ENCODE measurements around the gene TAS2R7.
"Not testable (repeated sequence)": the region's sequence is repeated elsewhere in the genome, so short reads cannot be mapped to it uniquely, and the experiment has no call there.

TAS2R7 gene

GRCh38 chr12:10802587-10802986 lies at the start of gene TAS2R7:
Gene TAS2R7, minus strand, starts transcription at chr12:10802627. Its CDS starts 57 bp downstream, at chr12:10802570.
- DNase-seq: peak; percentile 39 to 78

- DNase-seq: no peak
Measured at GRCh38 chr12:10851243-10851858, 48.9 kb upstream of the TAS2R7 start.

GRCh38 chr12:10849425-10849878 lies 47.0 kb upstream of the TAS2R7 start, which contains the start of gene PRR4:
Gene PRR4, minus strand, starts transcription at chr12:10849475. Its CDS starts 38 bp downstream, at chr12:10849437.
- no peak for DNase-seq

- DNase-seq: no peak
Measured at GRCh38 chr12:10847744-10848143, 45.3 kb upstream of the TAS2R7 start.

GRCh38 chr12:10842862-10843261 lies 40.4 kb upstream of the TAS2R7 start:
- no peak for DNase-seq

- DNase-seq: no peak
Measured at GRCh38 chr12:10838461-10838860, 36.0 kb upstream of the TAS2R7 start.

GRCh38 chr12:10829994-10830393 lies 27.6 kb upstream of the TAS2R7 start:
- no peak for DNase-seq

GRCh38 chr12:10826258-10826657 lies 23.8 kb upstream of the TAS2R7 start, which contains the start of gene TAS2R10:
Gene TAS2R10, minus strand, starts transcription at chr12:10826358. Its CDS starts 89 bp downstream, at chr12:10826269.
- peak; percentile 19 to 55 for DNase-seq

GRCh38 chr12:10824957-10825356 lies 22.5 kb upstream of the TAS2R7 start:
- no peak for DNase-seq

- DNase-seq: no peak
Measured at GRCh38 chr12:10811883-10812536, 9.6 kb upstream of the TAS2R7 start.

GRCh38 chr12:10810068-10810467 lies 7.6 kb upstream of the TAS2R7 start, which contains the start of gene TAS2R9:
Gene TAS2R9, minus strand, starts transcription at chr12:10810168. Its CDS starts 93 bp downstream, at chr12:10810075.
- no peak for DNase-seq

GRCh38 chr12:10807186-10807585 lies 4.8 kb upstream of the TAS2R7 start, which contains the start of gene TAS2R8:
Gene TAS2R8, minus strand, starts transcription at chr12:10807286. Its CDS starts 306 bp downstream, at chr12:10806980.
- DNase-seq: peak; percentile 54 to 67

GRCh38 chr12:10801741-10802140 lies 686 bp downstream of the TAS2R7 start:
- no peak for DNase-seq

GRCh38 chr12:10794222-10794621 lies 8.2 kb downstream of the TAS2R7 start:
- no peak for DNase-seq

GRCh38 chr12:10791769-10792168 lies 10.7 kb downstream of the TAS2R7 start:
- not testable (repeated sequence) for DNase-seq

- no peak for DNase-seq
Measured at GRCh38 chr12:10783252-10783651, 19.2 kb downstream of the TAS2R7 start.

GRCh38 chr12:10779103-10779502 lies 23.3 kb downstream of the TAS2R7 start:
- DNase-seq: no peak

- peak; percentile 14 to 66 for DNase-seq
Measured at GRCh38 chr12:10771132-10771733, 31.2 kb downstream of the TAS2R7 start.

- DNase-seq: no peak
Measured at GRCh38 chr12:10759657-10760056, 42.8 kb downstream of the TAS2R7 start.

GRCh38 chr12:10756194-10756593 lies 46.2 kb downstream of the TAS2R7 start:
- no peak for DNase-seq

GRCh38 chr12:10753059-10753458 lies 49.4 kb downstream of the TAS2R7 start:
- no peak for DNase-seq
